ENCODE data around the gene CAMK1G.

DNA sequence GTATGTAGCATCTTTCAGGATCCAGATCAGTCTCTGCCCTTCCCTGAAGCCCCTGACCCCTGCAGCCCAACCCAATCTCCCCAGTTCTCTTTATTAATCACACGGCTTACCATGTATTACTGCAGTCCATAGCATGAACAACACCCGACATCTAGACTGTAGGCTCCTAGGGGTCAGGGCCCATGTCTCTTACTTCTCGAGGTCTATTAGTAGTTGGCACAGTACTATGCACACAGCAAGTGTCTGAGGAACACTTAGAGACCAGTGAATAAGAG lies 27.1 kb downstream of the CAMK1G start:
- TF ChIP-seq, protein P1, sequence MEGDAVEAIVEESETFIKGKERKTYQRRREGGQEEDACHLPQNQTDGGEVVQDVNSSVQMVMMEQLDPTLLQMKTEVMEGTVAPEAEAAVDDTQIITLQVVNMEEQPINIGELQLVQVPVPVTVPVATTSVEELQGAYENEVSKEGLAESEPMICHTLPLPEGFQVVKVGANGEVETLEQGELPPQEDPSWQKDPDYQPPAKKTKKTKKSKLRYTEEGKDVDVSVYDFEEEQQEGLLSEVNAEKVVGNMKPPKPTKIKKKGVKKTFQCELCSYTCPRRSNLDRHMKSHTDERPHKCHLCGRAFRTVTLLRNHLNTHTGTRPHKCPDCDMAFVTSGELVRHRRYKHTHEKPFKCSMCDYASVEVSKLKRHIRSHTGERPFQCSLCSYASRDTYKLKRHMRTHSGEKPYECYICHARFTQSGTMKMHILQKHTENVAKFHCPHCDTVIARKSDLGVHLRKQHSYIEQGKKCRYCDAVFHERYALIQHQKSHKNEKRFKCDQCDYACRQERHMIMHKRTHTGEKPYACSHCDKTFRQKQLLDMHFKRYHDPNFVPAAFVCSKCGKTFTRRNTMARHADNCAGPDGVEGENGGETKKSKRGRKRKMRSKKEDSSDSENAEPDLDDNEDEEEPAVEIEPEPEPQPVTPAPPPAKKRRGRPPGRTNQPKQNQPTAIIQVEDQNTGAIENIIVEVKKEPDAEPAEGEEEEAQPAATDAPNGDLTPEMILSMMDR (IDR thresholded peaks at IDR 0.05) = no peak
- no peak for TF ChIP-seq EZH2 (IDR thresholded peaks at IDR 0.05; ENCODE audit: borderline replicate concordance, insufficient read depth, low read depth, low read length, poor library complexity, severe bottlenecking)
